Ishikawa (cell line): ENCODE measurements around the gene CASK.

Source experiments
- CEBPB ChIP-seq: IDR thresholded peaks from 2 replicates; pipeline ENCODE4 v1.6.1; 2012
- CREB1 ChIP-seq: IDR thresholded peaks from 2 replicates; pipeline ENCODE4 v1.6.1; 2012; ENCODE audit warnings: low read depth
- EP300 ChIP-seq: IDR thresholded peaks from 2 replicates; pipeline ENCODE4 v1.6.1; 2012; ENCODE audit warnings: borderline replicate concordance
- FOXM1 ChIP-seq: IDR thresholded peaks from 2 replicates; pipeline ENCODE4 v1.6.1; 2012; ENCODE audit warnings: low read depth, borderline replicate concordance
- NFIC ChIP-seq: IDR thresholded peaks from 2 replicates; pipeline ENCODE4 v1.6.1; 2012
- RAD21 ChIP-seq: IDR thresholded peaks from 2 replicates; pipeline ENCODE4 v1.6.1; 2012; ENCODE audit warnings: low read depth
- REST ChIP-seq: IDR thresholded peaks from 2 replicates; pipeline ENCODE4 v1.6.1; 2012; ENCODE audit warnings: low read depth, mild to moderate bottlenecking
- TAF1 ChIP-seq: IDR thresholded peaks from 2 replicates; pipeline ENCODE4 v1.6.1; 2012; ENCODE audit warnings: low read depth, mild to moderate bottlenecking
- TCF12 ChIP-seq: IDR thresholded peaks from 2 replicates; pipeline ENCODE4 v1.6.1; 2012; ENCODE audit warnings: low read depth
- TEAD4 ChIP-seq: IDR thresholded peaks from 2 replicates; pipeline ENCODE4 v1.6.1; 2012
- USF1 ChIP-seq: IDR thresholded peaks from 2 replicates; pipeline ENCODE4 v1.6.1; 2012
- YY1 ChIP-seq: IDR thresholded peaks from 2 replicates; pipeline ENCODE4 v1.6.1; 2012; ENCODE audit warnings: low read depth
- ZBTB7A ChIP-seq: IDR thresholded peaks from 2 replicates; pipeline ENCODE4 v1.6.1; 2012; ENCODE audit warnings: low read depth
- TF ChIP-seq, protein P1 (sequence below): IDR thresholded peaks from 2 replicates; pipeline ENCODE4 v1.6.1; 2012

CASK gene

GRCh38 chrX:41541386-41541785 is 382.0 kb downstream of the CASK start:
- TF ChIP-seq REST, result no peak
- no peak for TF ChIP-seq CREB1
- no peak for TF ChIP-seq RAD21
- TF ChIP-seq EP300, result no peak
- TF ChIP-seq, protein P1, sequence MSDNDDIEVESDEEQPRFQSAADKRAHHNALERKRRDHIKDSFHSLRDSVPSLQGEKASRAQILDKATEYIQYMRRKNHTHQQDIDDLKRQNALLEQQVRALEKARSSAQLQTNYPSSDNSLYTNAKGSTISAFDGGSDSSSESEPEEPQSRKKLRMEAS, result no peak
- TF ChIP-seq TAF1, result no peak
- no peak for TF ChIP-seq CEBPB
- TF ChIP-seq USF1, result no peak
- no peak for TF ChIP-seq TCF12
- no peak for TF ChIP-seq TEAD4
- TF ChIP-seq NFIC, result no peak

- no peak for TF ChIP-seq CEBPB
- TF ChIP-seq TEAD4, result no peak
- TF ChIP-seq FOXM1, result no peak
- TF ChIP-seq USF1, result no peak
- no peak for TF ChIP-seq RAD21
- TF ChIP-seq REST, result no peak
- no peak for TF ChIP-seq YY1
- TF ChIP-seq ZBTB7A, result no peak
- TF ChIP-seq, protein P1, result no peak
- TF ChIP-seq NFIC, result no peak
Observed at GRCh38 chrX:41538707-41539106, 384.6 kb downstream of the CASK start.

DNA sequence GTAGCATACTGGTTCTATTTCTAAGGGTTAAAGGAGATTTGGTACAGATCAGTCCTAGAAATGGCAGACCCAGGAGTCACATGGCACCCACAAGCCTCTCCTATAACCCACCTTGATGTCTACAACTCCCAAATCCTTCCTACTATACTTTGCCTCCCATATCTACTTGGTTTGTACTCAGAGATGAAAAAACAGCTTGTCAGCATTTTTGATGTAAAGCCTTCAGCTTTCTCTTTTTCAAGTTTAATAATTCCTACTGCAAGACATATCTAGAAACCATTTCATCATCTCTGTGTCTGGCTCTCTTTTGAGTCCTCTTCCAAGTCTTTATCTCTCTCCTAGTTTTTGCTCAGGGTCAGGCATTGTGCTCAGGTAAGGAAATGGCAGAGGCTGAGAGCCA is 393.3 kb downstream of the CASK start:
- TF ChIP-seq EP300 (no peak), FOXM1 (no peak), REST (no peak), USF1 (no peak), CEBPB (no peak), YY1 (no peak), TAF1 (no peak)
- TF ChIP-seq, protein P1, result no peak

DNA sequence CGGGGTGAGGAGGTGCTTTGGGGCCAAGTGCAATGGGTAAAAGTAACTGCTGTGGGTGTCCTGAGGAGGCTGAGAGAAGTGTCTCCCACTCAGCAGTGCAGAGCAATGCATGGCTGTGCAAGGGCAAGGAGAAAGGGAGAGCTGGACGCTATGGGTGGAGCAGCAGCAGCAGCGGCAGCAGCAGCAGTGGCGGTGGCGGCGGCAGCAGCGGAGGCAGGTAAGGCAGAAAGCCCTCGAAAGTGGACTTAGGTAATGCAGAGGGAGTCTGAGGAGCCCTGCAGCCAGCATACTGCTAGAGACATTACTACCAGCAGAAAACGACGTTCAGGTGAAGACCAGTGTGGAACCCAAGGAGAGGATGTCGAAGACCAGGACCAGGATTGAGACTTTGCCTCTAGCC is 394.1 kb downstream of the CASK start:
- no peak for TF ChIP-seq ZBTB7A

DNA sequence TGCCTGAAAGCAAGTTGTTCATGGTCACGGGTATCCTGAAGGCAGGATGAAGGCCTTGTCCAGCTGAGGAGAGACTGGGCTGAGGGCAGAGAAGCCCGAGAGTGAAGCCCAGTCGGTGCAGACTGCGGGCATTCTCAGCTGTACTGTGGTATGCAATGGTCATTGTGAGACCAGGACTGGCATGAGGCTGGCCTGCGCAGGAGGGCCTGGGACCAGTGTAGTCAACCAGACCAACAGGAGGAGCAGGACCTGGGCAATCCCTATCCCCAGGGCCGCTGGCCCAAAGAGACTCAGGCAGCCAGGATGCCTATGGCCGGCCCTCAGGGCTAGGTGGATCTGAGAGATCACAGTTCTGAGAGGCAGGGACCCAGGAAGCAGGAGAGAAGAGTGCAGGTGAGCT is 394.6 kb downstream of the CASK start:
- no peak for TF ChIP-seq TAF1
